DND-41 (cell line): ENCODE measurements around the gene NEUROD2.

ENCODE experiments used
- ATAC-seq: fragments of 200-7000 bp; cut with Tn5 transposase; 3 replicates; pipeline ENCODE4 v1.9.1; 2021; ENCODE audit warnings: low read depth; ENCODE audit not compliant: insufficient read depth
- DNase-seq: peaks from one replicate; pipeline ENCODE4 v3.0.0-alpha.2; 2020
- H2AFZ ChIP-seq: 2 replicates; pipeline ENCODE4 v1.6.0; 2012; ENCODE audit warnings: low read depth, low read length
- H3K27ac ChIP-seq: 2 replicates; pipeline ENCODE4 v1.5.1; 2012; ENCODE audit warnings: low read length, inconsistent platforms
- H3K27me3 ChIP-seq: fragments of 200-600 bp; sonication (generic); 2 replicates; pipeline ENCODE4 v1.6.0; 2012; ENCODE audit warnings: low read length, mild to moderate bottlenecking, inconsistent platforms; ENCODE audit not compliant: insufficient read depth, poor library complexity
- H3K36me3 ChIP-seq: 2 replicates; pipeline ENCODE4 v1.5.1; 2012; ENCODE audit warnings: low read length, inconsistent platforms; ENCODE audit not compliant: insufficient read depth
- H3K4me1 ChIP-seq: 2 replicates; pipeline ENCODE4 v1.5.1; 2012; ENCODE audit warnings: mild to moderate bottlenecking, low read length; ENCODE audit not compliant: insufficient read depth
- H3K4me2 ChIP-seq: 2 replicates; pipeline ENCODE4 v1.6.0; 2012; ENCODE audit warnings: mild to moderate bottlenecking, moderate library complexity, low read length, inconsistent platforms; ENCODE audit not compliant: insufficient read depth
- H3K4me3 ChIP-seq, 2 experiments: fragments of 200-600 bp in 1 of 2; shearing (Covaris generic) in 1 of 2; 2 replicates each; pipeline ENCODE4 v1.5.1; 2012 to 2016; ENCODE audit warnings: inconsistent platforms in 2 of 2, low read length in 2 of 2, mild to moderate bottlenecking in 2 of 2, low read depth in 1 of 2, moderate library complexity in 1 of 2
- H3K79me2 ChIP-seq: 2 replicates; pipeline ENCODE4 v1.6.0; 2012; ENCODE audit warnings: low read length, inconsistent platforms; ENCODE audit not compliant: insufficient read depth
- H3K9ac ChIP-seq: 2 replicates; pipeline ENCODE4 v1.6.0; 2012; ENCODE audit warnings: low read depth, mild to moderate bottlenecking, inconsistent platforms, low read length, moderate library complexity
- H3K9me3 ChIP-seq: 2 replicates; pipeline ENCODE4 v1.5.1; 2012; ENCODE audit warnings: low read length, moderate library complexity, mild to moderate bottlenecking, inconsistent platforms; ENCODE audit not compliant: insufficient read depth, severe bottlenecking
- H4K20me1 ChIP-seq: 2 replicates; pipeline ENCODE4 v1.6.0; 2012; ENCODE audit warnings: low read length; ENCODE audit not compliant: insufficient read depth
- EZH2 ChIP-seq: IDR thresholded peaks from 3 replicates; pipeline ENCODE4 v1.6.1; 2012; ENCODE audit warnings: borderline replicate concordance, low read depth, mild to moderate bottlenecking, moderate library complexity, low read length, inconsistent platforms; ENCODE audit not compliant: severe bottlenecking
- TF ChIP-seq, protein P1 (sequence below): IDR thresholded peaks from 2 replicates; pipeline ENCODE4 v1.5.1; 2012; ENCODE audit warnings: borderline replicate concordance, low read length, moderate library complexity, mild to moderate bottlenecking; ENCODE audit not compliant: poor library complexity, severe bottlenecking; ENCODE audit errors: extremely low read depth

The NEUROD2 gene

DNA sequence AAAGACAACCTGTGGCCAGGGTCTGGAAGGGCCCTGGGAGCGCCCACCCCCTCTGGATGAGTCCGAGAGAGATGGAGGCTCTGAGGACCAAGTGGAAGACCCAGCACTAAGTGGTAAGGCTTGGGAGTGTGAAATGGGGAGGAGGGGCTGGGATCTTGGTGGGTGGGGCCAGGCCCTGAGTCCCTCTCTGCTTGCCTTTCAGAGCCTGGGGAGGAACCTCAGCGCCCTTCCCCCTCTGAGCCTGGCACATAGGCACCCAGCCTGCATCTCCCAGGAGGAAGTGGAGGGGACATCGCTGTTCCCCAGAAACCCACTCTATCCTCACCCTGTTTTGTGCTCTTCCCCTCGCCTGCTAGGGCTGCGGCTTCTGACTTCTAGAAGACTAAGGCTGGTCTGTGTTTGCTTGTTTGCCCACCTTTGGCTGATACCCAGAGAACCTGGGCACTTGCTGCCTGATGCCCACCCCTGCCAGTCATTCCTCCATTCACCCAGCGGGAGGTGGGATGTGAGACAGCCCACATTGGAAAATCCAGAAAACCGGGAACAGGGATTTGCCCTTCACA lies 28.0 kb upstream of the NEUROD2 start:
- peaks cover 37% of the 10 kb centered on the region for H3K79me2 ChIP-seq
- no peak for ATAC-seq
- H3K27me3 ChIP-seq = no peaks in the 10 kb centered on the region
- H4K20me1 ChIP-seq = peaks cover 19% of the 10 kb centered on the region
- peak overlapping the region; percentile 82 for H3K4me2 ChIP-seq
- no peaks in the 10 kb centered on the region for H3K9me3 ChIP-seq
- TF ChIP-seq EZH2 = no peak
- TF ChIP-seq, protein P1, sequence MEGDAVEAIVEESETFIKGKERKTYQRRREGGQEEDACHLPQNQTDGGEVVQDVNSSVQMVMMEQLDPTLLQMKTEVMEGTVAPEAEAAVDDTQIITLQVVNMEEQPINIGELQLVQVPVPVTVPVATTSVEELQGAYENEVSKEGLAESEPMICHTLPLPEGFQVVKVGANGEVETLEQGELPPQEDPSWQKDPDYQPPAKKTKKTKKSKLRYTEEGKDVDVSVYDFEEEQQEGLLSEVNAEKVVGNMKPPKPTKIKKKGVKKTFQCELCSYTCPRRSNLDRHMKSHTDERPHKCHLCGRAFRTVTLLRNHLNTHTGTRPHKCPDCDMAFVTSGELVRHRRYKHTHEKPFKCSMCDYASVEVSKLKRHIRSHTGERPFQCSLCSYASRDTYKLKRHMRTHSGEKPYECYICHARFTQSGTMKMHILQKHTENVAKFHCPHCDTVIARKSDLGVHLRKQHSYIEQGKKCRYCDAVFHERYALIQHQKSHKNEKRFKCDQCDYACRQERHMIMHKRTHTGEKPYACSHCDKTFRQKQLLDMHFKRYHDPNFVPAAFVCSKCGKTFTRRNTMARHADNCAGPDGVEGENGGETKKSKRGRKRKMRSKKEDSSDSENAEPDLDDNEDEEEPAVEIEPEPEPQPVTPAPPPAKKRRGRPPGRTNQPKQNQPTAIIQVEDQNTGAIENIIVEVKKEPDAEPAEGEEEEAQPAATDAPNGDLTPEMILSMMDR = no peak
- peaks cover 38% of the 10 kb centered on the region for H3K4me1 ChIP-seq
- H3K4me3 ChIP-seq = peak overlapping the region in 1 of 2 experiments; percentile 88; a peak in 1 of 4 replicates
- peaks cover 12% of the 10 kb centered on the region for H3K36me3 ChIP-seq
- H3K9ac ChIP-seq = peak overlapping the region; percentile 74
- no peak for DNase-seq
- no peak overlapping the region for H2AFZ ChIP-seq
- H3K27ac ChIP-seq = peak overlapping the region; percentile 82

DNA sequence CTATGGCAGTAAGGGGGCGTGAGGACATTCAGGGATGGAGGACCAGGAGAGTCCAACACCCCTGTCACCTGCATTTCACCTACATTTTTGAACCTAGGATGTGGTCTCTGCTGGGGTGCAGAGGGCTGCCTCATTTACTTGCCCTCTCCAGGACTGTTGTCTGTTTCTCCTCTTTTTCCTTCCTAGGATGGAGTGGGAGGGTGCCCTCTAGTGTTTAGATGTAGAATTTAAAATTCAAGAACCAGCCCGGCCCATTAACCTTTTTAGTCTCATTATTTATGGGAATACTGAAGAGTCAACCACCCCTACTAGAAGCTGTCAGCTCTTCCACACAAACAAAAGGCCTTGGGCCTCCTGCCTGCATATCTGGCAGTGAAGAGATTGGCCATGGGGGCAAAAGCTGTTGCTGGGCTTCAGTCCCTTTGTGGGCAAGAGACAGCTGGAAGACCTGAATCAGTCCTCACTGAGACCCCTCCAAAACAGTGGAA lies 26.7 kb upstream of the NEUROD2 start:
- ATAC-seq (no peak), DNase-seq (peak; percentile 32)
- Histone ChIP-seq H4K20me1 (peaks cover 9% of the 10 kb centered on the region), H3K4me3 (no peak overlapping the region), H3K9me3 (no peaks in the 10 kb centered on the region), H2AFZ (peak overlapping the region; percentile 43; the same call in 1 of the 2 replicates), H3K4me1 (peaks cover 33% of the 10 kb centered on the region), H3K4me2 (no peak overlapping the region), H3K79me2 (peaks cover 25% of the 10 kb centered on the region), H3K27me3 (peaks cover 5% of the 10 kb centered on the region), H3K9ac (no peak overlapping the region), H3K27ac (no peak overlapping the region), H3K36me3 (peaks cover 7% of the 10 kb centered on the region; the same call in 1 of the 2 replicates)
- TF ChIP-seq EZH2 = no peak
- TF ChIP-seq, protein P1 = peak; percentile 77

DNA sequence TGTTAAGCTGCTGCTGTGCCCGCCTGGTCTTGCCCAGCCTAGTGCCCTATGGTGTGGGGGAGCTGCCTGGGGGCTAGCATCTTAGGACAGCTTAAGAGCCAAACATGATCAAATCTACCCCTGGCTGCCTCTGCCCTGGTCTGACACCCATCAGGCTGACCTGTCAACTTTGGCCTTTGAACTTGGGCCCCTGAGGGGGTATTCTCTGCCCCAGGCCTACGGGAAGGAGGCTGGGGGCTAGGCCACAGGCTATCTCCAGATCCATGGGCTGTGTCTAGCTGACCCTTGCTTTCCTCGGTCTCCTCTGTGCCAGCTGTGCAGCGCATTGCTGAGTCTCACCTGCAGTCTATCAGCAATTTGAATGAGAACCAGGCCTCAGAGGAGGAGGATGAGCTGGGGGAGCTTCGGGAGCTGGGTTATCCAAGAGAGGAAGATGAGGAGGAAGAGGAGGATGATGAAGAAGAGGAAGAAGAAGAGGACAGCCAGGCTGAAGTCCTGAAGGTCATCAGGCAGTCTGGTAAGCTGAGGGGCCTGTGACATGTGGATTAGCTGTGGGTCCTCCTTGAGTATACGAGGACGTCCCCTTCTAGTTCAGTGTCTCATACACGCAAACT lies 26.0 kb upstream of the NEUROD2 start:
- H2AFZ ChIP-seq = no peak overlapping the region
- H3K4me3 ChIP-seq = no peak overlapping the region
- no peak for TF ChIP-seq EZH2
- TF ChIP-seq, protein P1 = no peak
- H3K36me3 ChIP-seq = 0 out of 2 replicates have a peak, but pooled peaks cover 4% of the 10 kb centered on the region
- H3K9me3 ChIP-seq = no peaks in the 10 kb centered on the region
- no peak overlapping the region for H3K9ac ChIP-seq
- DNase-seq (no peak), ATAC-seq (no peak)
- no peak overlapping the region for H3K27ac ChIP-seq
- H4K20me1 ChIP-seq = peaks cover 8% of the 10 kb centered on the region
- peaks cover 17% of the 10 kb centered on the region for H3K79me2 ChIP-seq
- H3K4me2 ChIP-seq = no peak overlapping the region
- peaks cover 25% of the 10 kb centered on the region for H3K4me1 ChIP-seq
- peaks cover 5% of the 10 kb centered on the region for H3K27me3 ChIP-seq
